Measurements from ENCODE around the gene C6orf58.

- TF ChIP-seq, protein P1, sequence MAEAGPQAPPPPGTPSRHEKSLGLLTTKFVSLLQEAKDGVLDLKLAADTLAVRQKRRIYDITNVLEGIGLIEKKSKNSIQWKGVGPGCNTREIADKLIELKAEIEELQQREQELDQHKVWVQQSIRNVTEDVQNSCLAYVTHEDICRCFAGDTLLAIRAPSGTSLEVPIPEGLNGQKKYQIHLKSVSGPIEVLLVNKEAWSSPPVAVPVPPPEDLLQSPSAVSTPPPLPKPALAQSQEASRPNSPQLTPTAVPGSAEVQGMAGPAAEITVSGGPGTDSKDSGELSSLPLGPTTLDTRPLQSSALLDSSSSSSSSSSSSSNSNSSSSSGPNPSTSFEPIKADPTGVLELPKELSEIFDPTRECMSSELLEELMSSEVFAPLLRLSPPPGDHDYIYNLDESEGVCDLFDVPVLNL (IDR thresholded peaks at IDR 0.05; ENCODE audit: low read depth, low read length): no peak
- TF ChIP-seq CTCF (IDR thresholded peaks at IDR 0.05 in 2 of 3, conservative IDR thresholded peaks at IDR 0.05 in 1 of 3; ENCODE audit: control insufficient read depth in 2 of 3, extremely low read depth in 1 of 3, insufficient read depth in 1 of 3, low read depth in 3 of 3, low read length in 3 of 3) (no peak), ZNF274 (IDR thresholded peaks at IDR 0.05; ENCODE audit: insufficient read depth, insufficient read length) (no peak), NR2C2 (IDR thresholded peaks at IDR 0.05; ENCODE audit: borderline replicate concordance, control insufficient read depth, insufficient read length, low read depth) (no peak), JUNB (IDR thresholded peaks at IDR 0.05) (no peak)
These were observed 57.2 kb downstream of the C6orf58 start for GRCh38 chr6:127634178-127634577.
